HepG2 (cell line): Measurements from ENCODE around the gene ELFN1. TPM values are rescaled to one million over a fixed set of nuclear protein-coding genes. Genes with fewer than 3 reads are reported as not detected.

ENCODE experiments used
- ARNTL ChIP-seq: sonication (generic); formaldehyde crosslinking; IDR thresholded peaks from 2 replicates; pipeline ENCODE4 v1.4.0; 2020; ENCODE audit warnings: mild to moderate bottlenecking, missing genetic modification reagents
- GTF2F1 ChIP-seq: fragments of 150-350 bp; IDR thresholded peaks from 2 replicates; pipeline ENCODE4 v1.6.1; 2014; ENCODE audit warnings: low read length
- HNF1B ChIP-seq: sonication (generic); formaldehyde crosslinking; IDR thresholded peaks from 2 replicates; pipeline ENCODE4 v1.5.1; 2020; ENCODE audit warnings: mild to moderate bottlenecking, moderate library complexity, missing genetic modification reagents
- MAX ChIP-seq: IDR thresholded peaks from 2 replicates; pipeline ENCODE4 v1.6.1; 2012; ENCODE audit warnings: inconsistent platforms
- NBN ChIP-seq: fragments of 450-650 bp; conservative IDR thresholded peaks from 2 replicates; pipeline ENCODE4 v1.6.1; 2017
- PITX1 ChIP-seq: sonication (generic); formaldehyde crosslinking; IDR thresholded peaks from 2 replicates; pipeline ENCODE4 v1.5.1; 2020; ENCODE audit warnings: mild to moderate bottlenecking, missing genetic modification reagents
- WIZ ChIP-seq: sonication (generic); formaldehyde crosslinking; IDR thresholded peaks from 2 replicates; pipeline ENCODE4 v1.5.1; 2020; ENCODE audit warnings: mild to moderate bottlenecking, missing genetic modification reagents
- ZHX2 ChIP-seq, 2 experiments: sonication (generic) in 1 of 2; formaldehyde crosslinking in 1 of 2; IDR thresholded peaks; 2 replicates each; pipeline versions ENCODE4 v1.6.1 to v1.9.0; 2014 to 2022; ENCODE audit warnings: antibody characterized with exemption in 1 of 2, borderline replicate concordance in 1 of 2, inconsistent platforms in 1 of 2, low read depth in 1 of 2, missing genetic modification reagents in 1 of 2
- ZNF503 ChIP-seq: sonication (generic); formaldehyde crosslinking; IDR thresholded peaks from 2 replicates; pipeline ENCODE4 v1.4.0; 2020; ENCODE audit warnings: missing genetic modification reagents
- ZNF629 ChIP-seq: sonication (generic); formaldehyde crosslinking; conservative IDR thresholded peaks from 2 replicates; pipeline ENCODE4 v1.5.0; 2020; ENCODE audit warnings: missing genetic modification reagents
- ZNF687 ChIP-seq: sonication (generic); formaldehyde crosslinking; IDR thresholded peaks from 2 replicates; pipeline ENCODE4 v1.5.1; 2020; ENCODE audit warnings: mild to moderate bottlenecking, missing genetic modification reagents, moderate library complexity
- polyA plus RNA-seq, 8 experiments: library from polyadenylated mRNA; depleted of rRNA in 3 of 8; stranded (reverse) in 7 of 8; unstranded in 1 of 8; fragments of >200 nt; fragmentation: Illumina TruSeq in 4 of 8; extraction: Trizol in 4 of 8; gene quantifications; 2 replicates each; pipeline versions ENCODE4 v1.2.1 to v1.2.3, GENCODE V29; 2011 to 2016; ENCODE audit warnings: low read depth in 4 of 8, missing spikeins in 1 of 8, mixed read lengths in 1 of 8; ENCODE audit not compliant: insufficient read depth in 1 of 8
- total RNA-seq, 5 experiments: library from RNA; depleted of rRNA; stranded (reverse); fragments of >200 nt; fragmentation: Illumina TruSeq; extraction: Trizol; gene quantifications; 2 replicates each; pipeline ENCODE4 v1.2.3, GENCODE V29; 2016; ENCODE audit warnings: low read depth in 1 of 5

Gene ELFN1
- total and polyA plus RNA-seq, 2 of the 13 experiments (the other 11 are each of a cell fraction or from before 2014, with no cell fraction given), result 0.13 to 0.18 TPM

GRCh38 chr7:1716263-1717094 lies 46.4 kb downstream of the ELFN1 start (continued):
- peak; percentile 82 for TF ChIP-seq ZNF687 (CRISPR knock-in tag)
- TF ChIP-seq ZHX2 (IDR thresholded peaks at IDR 0.05; ENCODE audit: low read depth), result no peak
- no peak for TF ChIP-seq ZHX2 (CRISPR knock-in tag; IDR thresholded peaks at IDR 0.05; ENCODE audit: borderline replicate concordance)
- no peak for TF ChIP-seq GTF2F1
- no peak for TF ChIP-seq NBN
- TF ChIP-seq ZNF503 (CRISPR knock-in tag), result no peak
- peak; percentile 61 for TF ChIP-seq MAX
- no peak for TF ChIP-seq ARNTL (CRISPR knock-in tag)
- TF ChIP-seq ZNF629 (CRISPR knock-in tag), result no peak
- TF ChIP-seq WIZ (CRISPR knock-in tag), result 0 out of 2 replicates have a peak, but pooled peaks have one; percentile 51
- TF ChIP-seq PITX1 (CRISPR knock-in tag), result peak; percentile 21; the same call in 1 of the 2 replicates
- TF ChIP-seq HNF1B (CRISPR knock-in tag), result peak; percentile 45
